ENCODE data around the gene PFN3.
"Not testable (repeated sequence)": the region's sequence is repeated elsewhere in the genome, so short reads cannot be mapped to it uniquely, and the experiment has no call there.

The PFN3 gene

DNA sequence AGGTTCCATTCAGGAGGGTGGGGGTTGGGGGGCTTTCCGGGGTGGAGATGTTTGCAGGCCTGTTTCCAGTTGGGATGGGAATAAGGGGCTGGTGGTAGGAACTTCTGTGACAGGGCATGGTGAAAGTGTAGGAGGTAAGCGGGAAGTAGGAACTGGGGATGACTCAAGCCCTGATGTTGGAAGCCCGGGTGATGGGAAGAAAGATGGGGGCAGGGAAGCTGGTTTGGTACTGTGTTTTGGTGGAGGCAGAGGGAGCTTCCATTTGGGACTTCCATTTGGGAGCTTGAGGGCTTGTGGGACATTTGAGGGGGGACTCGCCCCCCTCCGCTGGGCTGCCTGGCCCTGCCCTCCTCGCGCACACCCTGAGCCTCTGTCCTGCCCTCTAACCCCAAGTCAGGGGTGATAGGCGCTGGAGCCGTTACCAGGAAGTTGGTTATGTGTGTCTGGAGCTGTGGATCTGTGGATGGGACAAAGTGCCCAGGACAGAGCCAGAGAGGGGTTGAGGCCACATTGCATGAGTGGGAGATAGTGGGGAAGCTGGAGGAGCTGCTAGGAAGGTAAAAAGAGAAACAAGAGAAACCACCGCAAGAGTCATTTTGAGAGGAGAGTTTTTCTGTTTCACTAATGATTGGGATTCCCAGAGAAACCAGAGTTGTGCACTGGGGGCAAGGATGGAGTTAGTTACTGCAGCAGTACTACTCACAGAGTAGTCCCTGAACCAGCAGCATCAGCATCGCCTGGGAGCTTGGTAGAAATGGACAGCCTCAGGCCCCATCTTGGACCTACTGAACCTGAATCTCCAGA lies 36.1 kb downstream of the PFN3 start:
- DNase-seq (ENCODE audit: insufficient read length, low spot score): no peak
- FAIRE-seq: no peak

DNA sequence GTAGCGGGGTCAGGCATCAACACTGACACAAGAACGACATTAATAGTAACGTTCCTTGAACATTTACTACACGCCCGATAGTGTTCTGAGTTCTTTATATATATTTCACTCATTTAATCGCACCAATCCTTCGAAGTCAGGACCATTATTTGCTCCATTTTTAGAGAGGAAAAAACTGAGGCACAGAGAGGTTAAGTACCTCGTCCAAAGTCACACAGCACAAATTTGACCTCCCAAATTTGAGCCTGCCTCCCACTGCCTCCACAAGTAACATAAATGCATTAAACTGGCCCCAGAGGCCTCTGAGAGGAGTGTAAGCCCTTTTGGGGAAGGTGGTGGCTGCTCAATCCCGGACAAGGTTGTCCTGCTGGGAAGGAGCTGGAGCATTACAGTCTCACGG lies 36.9 kb downstream of the PFN3 start:
- DNase-seq (ENCODE audit: insufficient read length, low spot score) (no peak), FAIRE-seq (no peak)

DNA sequence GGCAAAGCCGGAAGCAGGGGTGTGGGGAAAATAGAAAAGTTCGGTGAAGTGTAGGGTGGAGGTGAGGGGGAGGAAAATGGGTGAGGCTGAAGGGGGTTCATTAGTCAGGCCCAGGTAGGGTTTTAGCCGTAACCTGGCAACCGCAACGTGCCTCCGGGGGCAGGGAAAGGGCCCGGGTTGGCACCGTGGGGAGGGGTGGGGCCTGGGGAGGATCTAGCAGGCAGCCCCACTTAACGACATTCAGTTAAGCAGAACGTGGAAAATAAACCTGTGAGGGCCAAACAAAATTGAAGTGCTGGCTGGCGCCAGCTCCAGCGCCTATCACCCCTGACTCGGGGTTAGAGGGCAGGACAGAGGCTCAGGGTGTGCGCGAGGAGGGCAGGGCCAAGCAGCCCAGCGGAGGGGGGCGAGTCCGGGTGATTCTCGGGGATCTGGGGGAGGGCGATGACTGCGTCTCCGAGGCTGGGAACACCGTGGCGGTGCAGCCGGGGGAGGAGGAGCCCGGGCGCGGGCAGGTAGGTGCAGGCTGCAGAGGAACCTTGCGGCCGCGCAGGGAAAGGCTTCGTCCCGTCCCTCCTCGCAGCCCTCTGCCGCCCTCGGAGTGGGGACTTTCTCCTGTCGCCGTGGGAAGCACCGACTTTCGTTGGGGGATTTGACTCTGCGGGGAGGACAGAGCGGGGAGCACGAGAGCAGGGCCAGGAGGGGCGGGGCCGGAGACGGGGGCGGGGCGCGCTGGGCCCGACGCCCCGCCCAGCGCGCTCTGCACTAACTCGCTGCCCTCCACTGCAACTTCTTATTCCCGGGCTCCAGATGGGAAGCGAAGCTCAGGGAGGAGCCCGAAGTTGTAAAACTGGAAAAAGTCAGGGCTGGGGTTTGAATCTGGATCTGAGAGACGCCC lies 37.6 kb downstream of the PFN3 start:
- no peak for FAIRE-seq
- DNase-seq (ENCODE audit: insufficient read length, low spot score): no peak

DNA sequence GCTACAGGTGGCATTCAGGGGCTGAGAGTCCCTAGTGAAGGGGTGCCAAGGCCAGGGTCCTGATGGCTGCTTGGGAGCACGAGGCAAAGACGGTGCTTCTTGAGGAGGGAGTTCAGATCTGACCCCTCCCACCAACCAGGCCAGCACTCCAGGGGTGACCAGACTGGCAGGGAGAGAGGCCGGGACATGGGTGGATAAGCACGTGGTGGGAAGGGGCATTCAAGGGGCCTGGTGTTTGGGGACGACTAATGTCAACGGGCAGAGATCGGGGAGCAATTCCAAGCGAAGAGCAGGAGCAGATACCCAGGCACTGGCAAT lies 38.2 kb downstream of the PFN3 start:
- FAIRE-seq (no peak), DNase-seq (ENCODE audit: insufficient read length, low spot score) (no peak)

DNA sequence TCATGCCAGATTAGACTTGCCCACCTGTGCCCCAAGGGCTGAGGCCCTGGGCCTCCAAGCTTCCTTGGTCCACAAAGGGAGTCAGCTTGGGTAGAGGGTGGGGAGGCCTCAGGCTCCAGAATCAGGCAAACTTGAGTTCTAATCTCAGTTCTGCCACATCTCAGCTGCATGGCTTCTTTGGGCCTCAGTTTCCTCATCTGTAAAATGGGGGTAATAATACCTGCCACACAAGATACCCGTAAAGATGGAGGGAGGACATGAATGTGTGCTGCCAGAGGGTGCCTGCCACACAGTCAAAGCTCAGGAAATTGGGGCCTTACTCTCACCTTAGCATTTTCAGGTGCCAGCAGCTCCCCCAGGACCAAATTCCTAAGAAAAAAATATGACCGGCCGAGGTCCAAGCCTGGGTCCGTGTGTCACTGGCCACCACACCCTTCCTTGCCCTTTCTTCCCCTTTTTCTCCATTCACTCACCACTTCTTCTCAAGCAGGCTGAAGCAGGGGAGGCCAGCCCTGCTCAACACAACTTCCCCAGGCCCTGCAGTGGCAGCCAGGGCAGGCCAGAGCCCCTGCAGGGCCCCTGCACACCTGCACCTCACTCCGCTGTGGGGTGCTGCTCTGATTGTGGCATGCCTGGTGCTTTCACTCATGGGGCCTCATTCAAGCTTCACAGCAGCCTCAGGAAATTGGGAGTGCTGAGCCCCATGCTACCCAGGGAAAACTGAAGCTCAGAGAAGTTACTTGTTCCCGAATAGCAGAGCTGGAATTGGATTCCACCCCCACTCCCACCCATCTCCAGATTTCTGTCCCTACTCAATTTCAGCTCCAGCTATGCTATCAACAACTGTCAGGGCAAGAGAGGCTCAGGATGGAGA lies 38.8 kb downstream of the PFN3 start:
- FAIRE-seq: no peak
- no peak for DNase-seq (ENCODE audit: insufficient read length, low spot score)

DNA sequence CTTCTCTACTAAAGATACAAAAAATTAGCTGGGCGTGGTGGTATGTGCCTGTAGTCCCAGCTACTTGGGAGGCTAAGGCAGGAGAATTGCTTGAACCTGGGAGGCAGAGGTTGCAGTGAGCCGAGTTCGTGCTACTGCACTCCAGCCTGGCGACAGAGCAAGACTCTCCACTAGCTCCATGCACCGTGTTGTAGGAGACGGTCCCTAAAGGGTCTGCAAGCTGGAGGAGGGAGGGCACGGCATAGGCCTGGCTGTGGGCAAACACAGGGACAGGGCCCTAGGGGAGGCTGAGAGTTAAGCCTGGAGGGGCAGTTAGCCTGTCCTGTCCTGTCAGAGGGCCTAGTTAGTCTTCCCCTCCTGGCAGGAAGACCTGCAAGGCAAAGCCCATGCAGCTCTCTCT lies 39.7 kb downstream of the PFN3 start:
- DNase-seq (ENCODE audit: insufficient read length, low spot score); FAIRE-seq: not testable (repeated sequence)

DNA sequence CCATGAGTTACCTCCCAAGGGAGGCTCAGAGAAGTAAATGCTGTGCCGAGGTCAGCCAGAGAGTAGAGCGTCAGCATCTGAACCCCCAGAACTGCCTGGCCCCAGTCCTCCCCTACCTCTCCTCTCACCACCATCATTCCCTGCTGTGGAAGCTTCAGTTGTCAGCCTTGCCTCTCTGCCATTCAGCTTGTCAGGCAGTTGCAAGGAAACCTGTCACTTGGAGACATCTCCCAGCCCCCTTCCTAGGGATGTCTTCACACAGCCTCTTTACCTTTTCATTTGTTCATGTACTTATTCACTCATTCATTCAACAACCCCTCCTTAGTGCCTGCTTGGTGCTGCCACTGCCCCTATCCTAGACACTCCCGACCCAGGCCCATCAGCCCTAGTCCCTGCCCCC lies 40.6 kb downstream of the PFN3 start:
- FAIRE-seq (no peak), DNase-seq (ENCODE audit: insufficient read length, low spot score) (no peak)

DNA sequence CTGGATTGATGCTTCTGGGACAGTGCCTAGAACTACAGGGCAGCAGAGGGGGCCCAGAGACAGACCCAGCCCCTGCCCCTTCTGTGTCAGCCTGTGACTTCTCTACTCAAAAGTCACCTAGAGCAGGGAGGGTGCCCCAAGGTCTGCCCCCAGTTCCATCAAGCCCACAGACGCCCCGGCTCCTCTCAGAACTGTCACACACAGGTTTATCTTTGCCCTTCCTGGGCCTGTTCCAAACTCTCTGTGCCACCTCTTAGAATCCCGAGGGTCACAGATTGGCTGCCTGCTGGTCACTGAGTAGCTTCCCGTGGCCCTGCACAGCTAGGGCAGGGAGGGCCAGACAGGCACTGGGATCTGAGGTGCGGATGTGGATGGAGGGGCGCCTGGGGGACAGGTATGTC lies 41.0 kb downstream of the PFN3 start:
- DNase-seq (ENCODE audit: insufficient read length, low spot score): no peak
- FAIRE-seq: no peak

DNA sequence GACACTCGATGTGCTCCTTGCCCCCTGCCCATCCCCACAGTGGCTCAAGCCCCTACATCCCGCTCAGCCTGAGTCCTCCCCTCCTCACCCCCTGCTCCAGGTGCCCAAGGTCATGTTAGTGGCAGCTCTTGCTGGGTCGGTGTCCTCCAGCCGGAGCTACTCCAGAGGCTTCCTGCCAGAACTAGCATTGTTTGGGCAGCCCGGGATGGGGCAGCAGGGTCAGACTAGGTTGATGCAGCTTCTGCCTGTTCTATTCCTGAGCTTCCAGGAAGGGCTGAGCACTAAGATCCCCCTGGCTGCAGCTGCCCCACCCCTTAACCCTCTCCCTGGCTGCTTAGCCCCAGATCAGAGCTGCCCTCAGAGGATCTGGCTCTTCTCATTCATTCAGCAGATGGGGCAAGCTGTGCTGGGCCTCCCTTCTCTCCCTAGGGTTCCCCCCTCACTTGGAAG lies 42.1 kb downstream of the PFN3 start:
- FAIRE-seq (no peak), DNase-seq (ENCODE audit: insufficient read length, low spot score) (no peak)

DNA sequence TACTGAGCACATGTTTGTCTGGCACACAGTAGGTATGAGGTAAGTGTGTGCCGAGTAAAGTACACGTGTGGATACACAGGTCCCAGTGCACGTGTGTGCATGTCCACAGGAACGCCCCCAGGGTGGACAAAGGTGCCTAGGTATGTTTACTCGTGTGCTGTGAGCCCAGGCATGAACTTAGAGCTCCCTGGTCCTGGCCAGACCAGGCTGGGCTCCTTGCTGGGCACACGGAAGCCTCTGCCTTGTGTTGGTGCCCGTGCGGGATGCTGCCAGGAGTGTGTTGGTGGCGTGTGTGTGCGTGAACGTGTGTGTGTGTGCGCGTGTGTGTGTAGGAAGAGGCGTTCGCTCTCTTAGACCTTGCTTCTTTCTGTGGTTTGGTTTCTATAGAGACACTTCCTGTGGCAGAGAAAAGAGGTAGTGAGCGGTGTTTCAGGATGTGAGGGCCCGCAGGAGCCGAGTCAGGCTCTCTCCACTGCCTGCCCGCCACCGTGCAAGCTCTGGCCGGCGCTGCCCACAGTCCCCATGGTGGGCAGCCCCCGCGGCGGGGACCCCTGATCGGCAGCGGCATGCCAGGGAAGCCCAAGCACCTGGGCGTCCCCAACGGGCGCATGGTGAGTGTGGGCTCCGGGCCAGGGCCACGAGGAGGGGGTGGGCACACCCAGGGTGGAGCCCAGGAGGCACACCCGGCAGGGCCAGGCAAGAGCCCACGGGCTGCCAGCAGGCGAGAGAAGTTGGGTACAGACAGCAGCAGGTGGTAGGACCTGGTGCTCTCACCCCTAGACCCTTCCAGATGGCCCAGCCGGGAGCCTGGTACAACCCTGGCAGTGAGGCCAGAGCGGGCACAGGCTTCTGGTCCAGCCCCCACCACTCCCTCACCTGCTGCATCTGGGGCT lies 42.8 kb downstream of the PFN3 start, which contains the start of gene RGS14:
Gene RGS14, plus strand, starts transcription at position 466 of the 893 bp plus-strand sequence. Its CDS starts 101 bp downstream, at position 567.
- DNase-seq (ENCODE audit: insufficient read length, low spot score) (no peak), FAIRE-seq (no peak)

DNA sequence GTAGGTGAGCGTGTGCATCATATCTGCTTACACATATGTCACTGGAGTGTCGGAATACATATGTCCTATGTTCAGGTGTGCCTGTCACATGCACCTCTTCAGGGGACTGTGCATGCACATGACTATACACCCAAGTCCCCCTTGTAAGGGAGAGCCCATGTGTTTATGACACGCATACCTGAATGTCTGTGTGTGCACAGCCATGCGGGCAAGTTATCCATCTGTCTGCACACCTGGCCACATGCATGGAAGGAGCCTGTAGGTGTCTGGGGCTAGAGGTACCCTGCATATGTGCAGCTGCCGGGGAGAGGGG lies 43.4 kb downstream of the PFN3 start:
- FAIRE-seq: no peak
- DNase-seq (ENCODE audit: insufficient read length, low spot score): no peak

DNA sequence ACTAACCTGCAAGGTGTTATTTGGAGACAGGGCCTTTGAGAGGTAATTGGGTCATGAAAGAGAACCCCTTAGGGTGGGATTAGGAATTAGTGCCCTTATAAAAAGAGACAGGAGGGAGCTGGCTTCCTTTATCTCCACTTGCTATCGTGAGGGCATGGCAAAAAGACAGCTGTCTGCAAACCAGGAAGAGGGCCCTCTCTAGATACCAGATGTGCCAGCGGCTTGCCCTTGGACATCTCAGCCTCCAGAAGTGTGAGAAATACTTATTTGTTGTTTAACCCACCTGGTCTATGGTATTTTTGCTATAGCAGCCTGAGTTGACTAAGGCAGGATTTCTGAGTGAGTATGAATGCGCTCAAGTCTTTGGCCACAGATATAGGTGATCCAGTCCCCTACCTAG lies 43.7 kb downstream of the PFN3 start:
- no peak for DNase-seq (ENCODE audit: insufficient read length, low spot score)

DNA sequence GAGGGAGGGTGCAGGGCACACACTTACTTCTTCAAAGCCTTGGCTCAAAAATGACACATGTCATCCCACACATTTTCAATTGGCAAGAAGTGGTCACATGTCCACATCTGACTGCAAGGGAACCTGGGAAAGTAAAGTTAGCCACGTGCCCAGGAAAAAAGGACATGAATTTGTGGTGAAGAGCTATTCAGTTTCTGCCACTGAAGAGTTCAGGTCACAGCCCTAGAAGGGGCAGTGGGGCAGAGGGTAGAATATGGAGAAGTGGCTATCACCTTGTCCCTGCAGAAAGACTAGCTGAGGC lies 44.6 kb downstream of the PFN3 start:
- DNase-seq (ENCODE audit: insufficient read length, low spot score) (no peak), FAIRE-seq (no peak)

More for the DNA sequence above, 43.7 kb downstream of the PFN3 start:
- no peak for FAIRE-seq

DNA sequence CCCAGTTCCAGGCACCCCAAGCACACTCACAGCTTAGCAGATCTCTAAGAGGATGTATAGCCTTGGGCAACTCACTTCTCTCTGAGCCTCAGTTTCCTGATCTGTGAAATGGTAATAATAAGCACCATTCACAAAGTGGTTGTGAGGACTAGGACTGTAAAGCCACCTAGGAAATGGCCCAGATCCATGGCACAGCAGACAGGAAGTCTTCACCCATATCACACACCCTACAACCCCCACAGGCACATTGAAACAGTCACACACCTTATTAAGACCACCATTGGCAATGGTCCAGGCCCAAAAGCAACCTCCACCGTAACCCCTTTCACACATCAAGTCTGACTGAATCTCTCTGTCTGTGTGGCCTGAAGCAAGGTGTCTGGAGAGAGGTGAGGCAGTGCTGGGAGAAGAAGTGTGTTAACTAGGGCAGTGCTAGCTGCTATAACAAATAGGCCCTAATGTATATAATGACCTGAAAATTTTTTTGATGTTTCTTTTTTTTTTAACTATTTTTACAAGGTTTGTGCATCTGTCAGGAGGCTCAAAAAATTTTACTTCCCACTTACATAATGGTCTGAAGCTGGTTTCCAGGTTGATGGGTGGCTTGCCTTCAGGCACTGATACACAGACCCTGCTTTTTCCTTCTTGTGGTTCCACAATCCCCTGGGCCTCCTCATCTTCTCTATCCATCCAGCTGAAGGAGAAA lies 45.1 kb downstream of the PFN3 start:
- DNase-seq (ENCODE audit: insufficient read length, low spot score): no peak
- no peak for FAIRE-seq

DNA sequence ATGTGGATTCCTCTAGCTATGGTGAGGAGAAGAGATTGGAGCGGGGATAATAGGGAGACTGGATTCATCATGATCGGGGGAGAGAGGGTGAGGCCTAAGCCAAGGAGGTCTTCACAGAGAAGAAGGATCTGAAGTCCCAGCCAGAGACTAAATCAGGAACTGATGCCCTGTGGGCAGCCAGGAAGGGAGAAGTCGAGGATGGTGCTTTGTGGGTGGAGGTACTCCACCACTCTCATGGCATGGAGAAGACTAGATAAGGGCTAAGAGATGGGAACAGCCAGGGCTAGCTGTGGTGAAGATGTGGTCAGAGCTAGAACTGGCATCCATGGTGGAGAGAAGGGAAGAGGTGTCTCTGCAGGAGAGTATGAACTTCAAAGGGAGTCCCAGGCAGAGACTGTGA lies 45.8 kb downstream of the PFN3 start:
- DNase-seq (ENCODE audit: insufficient read length, low spot score) (no peak), FAIRE-seq (no peak)

DNA sequence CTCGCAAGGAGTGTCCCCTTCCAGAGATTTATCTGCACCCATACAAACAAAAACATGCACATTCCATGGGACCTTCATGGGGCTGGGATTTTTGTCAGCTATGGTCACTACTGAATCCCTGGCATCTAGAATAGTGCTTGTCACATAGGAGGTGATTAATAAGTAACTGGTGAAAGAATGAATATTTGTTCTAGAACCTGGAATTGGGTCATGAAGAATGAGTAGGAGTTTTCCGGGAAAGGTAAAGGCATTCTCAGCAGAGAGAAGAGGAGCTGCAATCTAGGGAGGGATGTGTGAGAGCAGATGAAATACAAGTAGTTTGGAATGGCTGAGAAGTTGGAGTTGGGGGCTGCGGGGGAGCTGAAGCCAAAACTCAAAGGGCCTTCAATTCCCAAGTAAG lies 46.2 kb downstream of the PFN3 start:
- no peak for FAIRE-seq
- no peak for DNase-seq (ENCODE audit: insufficient read length, low spot score)

DNA sequence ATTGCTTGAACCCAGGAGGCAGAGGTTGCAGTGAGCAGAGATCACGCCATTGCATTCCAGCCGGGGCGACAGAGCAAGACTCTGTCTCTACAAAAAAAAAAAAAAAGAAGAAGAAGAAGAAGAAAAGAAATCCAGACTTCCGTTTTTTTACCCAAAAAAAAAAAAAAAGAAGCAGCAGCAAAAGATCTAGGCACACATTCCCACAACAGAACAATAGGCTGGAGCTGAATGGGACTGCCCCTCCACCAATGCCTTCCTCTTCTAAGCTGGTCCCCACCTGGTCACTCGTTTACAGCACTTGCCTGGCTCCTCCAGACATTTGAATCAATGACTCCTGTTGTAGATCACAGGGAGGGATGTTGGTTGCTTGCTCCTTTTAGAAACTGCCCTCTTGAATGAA lies 47.4 kb downstream of the PFN3 start:
- FAIRE-seq (no peak), DNase-seq (ENCODE audit: insufficient read length, low spot score) (no peak)

DNA sequence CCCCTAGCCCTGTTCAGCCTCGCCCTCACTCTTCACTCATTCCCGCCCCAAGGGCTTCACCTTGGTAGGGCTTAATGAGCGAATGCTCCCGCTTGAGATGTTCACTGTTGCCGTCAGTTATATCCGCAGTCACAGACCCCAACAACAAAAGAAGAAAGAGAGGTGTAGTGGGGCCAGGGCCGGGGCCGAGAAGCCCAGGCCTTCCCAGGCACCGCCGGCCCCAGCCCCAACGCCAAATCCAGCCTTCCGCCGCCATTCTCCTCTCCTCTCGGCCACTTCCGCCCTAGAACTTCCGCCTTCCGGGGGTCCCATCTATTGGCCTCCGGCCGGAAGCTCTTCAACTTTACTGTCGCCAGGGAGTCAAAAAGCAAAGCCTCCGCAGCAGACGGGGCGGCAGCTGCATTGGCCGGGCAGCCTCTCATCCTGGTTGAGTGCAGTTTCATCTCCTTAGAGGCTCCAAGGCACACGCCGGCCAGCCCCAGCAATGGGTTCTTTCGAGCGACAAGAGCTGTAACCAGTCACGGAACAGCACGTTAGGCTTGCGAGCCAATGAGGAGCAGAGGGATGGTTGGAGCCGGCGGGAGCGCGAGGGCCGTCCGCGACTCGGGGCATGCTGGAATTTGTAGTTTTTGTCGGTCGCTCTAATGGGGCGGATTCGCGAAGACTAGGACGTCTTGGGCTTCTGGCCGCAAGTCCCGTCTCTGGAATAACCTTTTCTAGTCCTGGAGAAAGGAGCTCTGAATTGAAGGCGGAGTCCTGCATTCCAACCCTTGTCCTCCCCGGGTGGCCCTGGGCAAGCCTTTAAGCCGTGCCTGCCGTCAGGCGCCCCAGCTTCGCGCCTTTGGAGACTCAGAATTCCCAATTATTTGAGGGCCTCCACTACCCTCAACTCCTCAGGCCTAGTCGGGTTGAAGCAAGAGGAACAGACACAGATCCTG lies 48.8 kb downstream of the PFN3 start, which contains the start of gene LMAN2:
Gene LMAN2, minus strand, starts transcription at position 277 of the 938 bp plus-strand sequence. Its CDS starts 21 bp downstream, at position 256.
- FAIRE-seq (peak; percentile 60), DNase-seq (ENCODE audit: insufficient read length, low spot score) (peak; percentile 97)

All from HTR-8/SVneo (cell line).